GM23338 (cell line): ENCODE results near the gene FN1.

ENCODE experiments used
- EZH2 ChIP-seq: fragments of 200-600 bp; sonication (generic); IDR thresholded peaks from one replicate; pipeline ENCODE4 v1.8.0; 2017; ENCODE audit warnings: antibody characterized with exemption, mild to moderate bottlenecking, low read depth; ENCODE audit not compliant: unreplicated experiment
- EZH2phosphoT487 ChIP-seq: fragments of 200-600 bp; sonication (generic); IDR thresholded peaks from one replicate; pipeline ENCODE4 v1.8.1; 2018; ENCODE audit warnings: antibody characterized with exemption; ENCODE audit not compliant: unreplicated experiment
- JUNB ChIP-seq: IDR thresholded peaks from one replicate; pipeline ENCODE4 v1.6.1; 2016; ENCODE audit warnings: antibody characterized with exemption; ENCODE audit not compliant: unreplicated experiment
- POLR2AphosphoS5 ChIP-seq: IDR thresholded peaks from 2 replicates; pipeline ENCODE4 v1.6.1; 2016; ENCODE audit warnings: antibody characterized with exemption, low read depth
- REST ChIP-seq: IDR thresholded peaks from one replicate; pipeline ENCODE4 v1.6.1; 2018; ENCODE audit warnings: antibody characterized with exemption; ENCODE audit not compliant: unreplicated experiment
- STAT1 ChIP-seq: IDR thresholded peaks from one replicate; pipeline ENCODE4 v1.6.1; 2016; ENCODE audit warnings: antibody characterized with exemption; ENCODE audit not compliant: unreplicated experiment
- ZNF331 ChIP-seq: fragments of 250-450 bp; sonication (Bioruptor Pico); IDR thresholded peaks from 2 replicates; pipeline ENCODE4 v1.5.0; 2020; ENCODE audit warnings: low read depth, mild to moderate bottlenecking, moderate library complexity
- TF ChIP-seq, protein P1 (sequence below), 2 experiments: fragments of 200-600 bp in 1 of 2; sonication (generic) in 1 of 2; conservative IDR thresholded peaks; 2 replicates each; pipeline versions ENCODE4 v1.5.1 to v1.6.1; 2016 to 2017; ENCODE audit warnings: antibody characterized with exemption in 2 of 2, low read depth in 2 of 2, mild to moderate bottlenecking in 2 of 2, moderate library complexity in 1 of 2

DNA sequence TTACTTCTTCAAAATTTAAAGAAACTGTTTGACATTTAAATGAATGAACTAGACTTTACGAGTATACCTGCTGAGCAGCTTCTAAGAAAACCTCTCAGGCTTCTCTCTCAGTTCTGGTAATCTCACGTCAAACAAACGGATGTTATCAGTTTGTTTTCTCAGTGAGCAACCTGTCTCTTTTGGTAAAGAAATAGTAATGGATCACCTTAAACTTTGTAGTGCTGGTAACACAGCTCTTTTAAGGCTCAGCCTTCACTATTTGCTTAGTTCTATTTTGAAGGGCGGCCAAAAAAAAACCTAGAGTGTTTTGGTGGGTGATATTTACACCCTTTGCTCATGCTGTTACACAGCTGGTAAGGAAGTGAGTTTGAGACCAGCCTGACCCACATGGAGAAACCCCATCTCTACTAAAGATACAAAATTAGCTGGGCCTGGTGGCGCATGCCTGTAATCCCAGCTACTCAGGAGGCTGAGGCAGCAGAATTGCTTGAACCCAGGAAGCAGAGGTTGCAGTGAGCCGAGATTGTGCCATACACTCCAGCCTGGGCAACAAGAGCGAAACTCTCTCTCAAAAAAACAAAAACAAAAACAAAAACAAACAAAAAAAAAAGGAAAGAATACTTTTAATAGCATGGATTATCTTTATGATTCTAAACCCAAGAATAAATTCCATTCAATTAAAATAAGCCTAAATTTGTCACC is 15.9 kb downstream of the FN1 start:
- no peak for TF ChIP-seq EZH2phosphoT487
- no peak for TF ChIP-seq EZH2
- TF ChIP-seq, protein P1, sequence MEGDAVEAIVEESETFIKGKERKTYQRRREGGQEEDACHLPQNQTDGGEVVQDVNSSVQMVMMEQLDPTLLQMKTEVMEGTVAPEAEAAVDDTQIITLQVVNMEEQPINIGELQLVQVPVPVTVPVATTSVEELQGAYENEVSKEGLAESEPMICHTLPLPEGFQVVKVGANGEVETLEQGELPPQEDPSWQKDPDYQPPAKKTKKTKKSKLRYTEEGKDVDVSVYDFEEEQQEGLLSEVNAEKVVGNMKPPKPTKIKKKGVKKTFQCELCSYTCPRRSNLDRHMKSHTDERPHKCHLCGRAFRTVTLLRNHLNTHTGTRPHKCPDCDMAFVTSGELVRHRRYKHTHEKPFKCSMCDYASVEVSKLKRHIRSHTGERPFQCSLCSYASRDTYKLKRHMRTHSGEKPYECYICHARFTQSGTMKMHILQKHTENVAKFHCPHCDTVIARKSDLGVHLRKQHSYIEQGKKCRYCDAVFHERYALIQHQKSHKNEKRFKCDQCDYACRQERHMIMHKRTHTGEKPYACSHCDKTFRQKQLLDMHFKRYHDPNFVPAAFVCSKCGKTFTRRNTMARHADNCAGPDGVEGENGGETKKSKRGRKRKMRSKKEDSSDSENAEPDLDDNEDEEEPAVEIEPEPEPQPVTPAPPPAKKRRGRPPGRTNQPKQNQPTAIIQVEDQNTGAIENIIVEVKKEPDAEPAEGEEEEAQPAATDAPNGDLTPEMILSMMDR (conservative IDR thresholded peaks at IDR 0.05; ENCODE audit: low read depth in 2 of 2): no peak
- TF ChIP-seq POLR2AphosphoS5: no peak
- TF ChIP-seq ZNF331 (CRISPR knock-in tag): no peak
- no peak for TF ChIP-seq STAT1
- TF ChIP-seq REST: no peak
- no peak for TF ChIP-seq JUNB
